GM12878 (cell line): ENCODE data around the gene ULBP3. TPM values are rescaled to one million over a fixed set of nuclear protein-coding genes. Genes with fewer than 3 reads are reported as not detected.

Experiments
- ATAC-seq: fragments of 200-7000 bp; cut with Tn5 transposase; 3 replicates; pipeline ENCODE4 v1.9.1; 2020; ENCODE audit warnings: mild to moderate bottlenecking, moderate library complexity
- BruUV-seq: library from RNA; stranded (reverse); fragments of 400-500 nt; replicated peaks from 2 replicates; lab custom pipeline; 2021; lab: Mats Ljungman, UMichigan
- CTCF ChIA-PET: fragments of 300-600 bp; sonication (Branson Sonifier 250); formaldehyde crosslinking; extraction: SDS; loops from one replicate; lab custom pipeline; 2021; ENCODE audit warnings: inconsistent platforms; lab: Yijun Ruan, JAX
- POLR2A ChIA-PET: fragments of 350-600 bp; formaldehyde crosslinking; extraction: SDS; loops from one replicate; lab custom pipeline; 2021; ENCODE audit warnings: inconsistent platforms; lab: Charles Lee
- RAD21 ChIA-PET: fragments of 300-600 bp; sonication (Branson Sonifier 250); formaldehyde crosslinking; loops from one replicate; lab custom pipeline; 2023; ENCODE audit warnings: antibody characterized with exemption; ENCODE audit not compliant: unreplicated experiment; lab: Charles Lee
- SMC1A ChIA-PET: fragments of 300-600 bp; sonication (Branson Sonifier 250); formaldehyde crosslinking; loops from one replicate; lab custom pipeline; 2023; ENCODE audit not compliant: unreplicated experiment, uncharacterized antibody; lab: Charles Lee
- DNase-seq: peaks from one replicate; pipeline ENCODE4 v3.0.0-alpha.2; 2011; ENCODE audit warnings: low read depth, low spot score
- FAIRE-seq: peaks from 3 replicates; lab custom pipeline; 2011; peaks lifted over from hg19 to GRCh38; lab: Jason Lieb, UNC
- H2AFZ ChIP-seq: 2 replicates; pipeline ENCODE4 v1.6.0; 2011; ENCODE audit warnings: low read depth, low read length, control low read depth; ENCODE audit not compliant: control insufficient read depth
- H3K27ac ChIP-seq: 2 replicates; pipeline ENCODE4 v1.5.1; 2011; ENCODE audit warnings: control low read depth; ENCODE audit not compliant: control insufficient read depth, insufficient read depth
- H3K27me3 ChIP-seq, 2 experiments: replicated peaks in 1 of 2; 2 replicates each; pipeline versions ENCODE4 v1.6.0 to v1.6.1; 2011; ENCODE audit warnings: low read length in 1 of 2; ENCODE audit not compliant: control insufficient read depth in 2 of 2, insufficient read depth in 2 of 2
- H3K36me3 ChIP-seq, 2 experiments: 2 replicates each; pipeline ENCODE4 v1.5.1; 2011; ENCODE audit warnings: low read length in 1 of 2; ENCODE audit not compliant: control insufficient read depth in 2 of 2, insufficient read depth in 2 of 2
- H3K4me1 ChIP-seq: 2 replicates; pipeline ENCODE4 v1.6.1; 2011; ENCODE audit warnings: mild to moderate bottlenecking, low read length, moderate library complexity, mixed read lengths; ENCODE audit not compliant: control insufficient read depth, insufficient read depth
- H3K4me2 ChIP-seq: 2 replicates; pipeline ENCODE4 v1.6.0; 2011; ENCODE audit warnings: control low read depth; ENCODE audit not compliant: control insufficient read depth, insufficient read depth
- H3K4me3 ChIP-seq: fragments of 200-600 bp; sonication (generic); 2 replicates; pipeline ENCODE4 v1.5.1; 2016
- H3K79me2 ChIP-seq: 2 replicates; pipeline ENCODE4 v1.6.0; 2011; ENCODE audit warnings: low read length; ENCODE audit not compliant: control insufficient read depth, insufficient read depth
- H3K9ac ChIP-seq: 2 replicates; pipeline ENCODE4 v1.8.0; 2011; ENCODE audit warnings: low read length, control low read depth, mixed read lengths; ENCODE audit not compliant: control insufficient read depth, insufficient read depth
- H3K9me3 ChIP-seq: replicated peaks from 3 replicates; pipeline ENCODE4 v1.5.1; 2011; ENCODE audit warnings: mild to moderate bottlenecking, low read length; ENCODE audit not compliant: control insufficient read depth, insufficient read depth
- H4K20me1 ChIP-seq: 2 replicates; pipeline ENCODE4 v1.6.0; 2011; ENCODE audit not compliant: control insufficient read depth, insufficient read depth
- ATF7 ChIP-seq: fragments of 450-650 bp; IDR thresholded peaks from 2 replicates; pipeline ENCODE4 v1.6.1; 2016; ENCODE audit warnings: low read depth, mild to moderate bottlenecking
- BCL11A ChIP-seq: IDR thresholded peaks from 2 replicates; pipeline ENCODE4 v1.6.1; 2011; ENCODE audit warnings: low read depth, low read length
- CHD1 ChIP-seq: IDR thresholded peaks from 2 replicates; pipeline ENCODE4 v1.6.1; 2012; ENCODE audit warnings: low read depth, low read length, improper control_type of control experiment
- DPF2 ChIP-seq: fragments of 450-650 bp; IDR thresholded peaks from 2 replicates; pipeline ENCODE4 v1.6.1; 2017; ENCODE audit warnings: mild to moderate bottlenecking
- E4F1 ChIP-seq: fragments of 450-650 bp; IDR thresholded peaks from 2 replicates; pipeline ENCODE4 v1.6.1; 2018; ENCODE audit warnings: borderline replicate concordance, mild to moderate bottlenecking; ENCODE audit not compliant: partially characterized antibody
- FOS ChIP-seq: IDR thresholded peaks from 3 replicates; pipeline ENCODE4 v1.6.1; 2011; ENCODE audit warnings: borderline replicate concordance; ENCODE audit not compliant: insufficient read length; ENCODE audit errors: extremely low read depth
- HDAC6 ChIP-seq: fragments of 200-600 bp; sonication (generic); IDR thresholded peaks from one replicate; pipeline ENCODE4 v1.8.0; 2017; ENCODE audit warnings: antibody characterized with exemption; ENCODE audit not compliant: unreplicated experiment
- IKZF2 ChIP-seq, 2 experiments: fragments of 450-650 bp; IDR thresholded peaks; 2 replicates each; pipeline ENCODE4 v1.6.1; 2017; ENCODE audit warnings: mild to moderate bottlenecking in 2 of 2, moderate library complexity in 2 of 2
- MEF2A ChIP-seq: IDR thresholded peaks from 2 replicates; pipeline ENCODE4 v1.6.1; 2011; ENCODE audit warnings: low read depth, mild to moderate bottlenecking, low read length, moderate library complexity; ENCODE audit not compliant: insufficient read depth
- MTA2 ChIP-seq: fragments of 450-650 bp; IDR thresholded peaks from 2 replicates; pipeline ENCODE4 v1.6.1; 2016; ENCODE audit warnings: low read depth, mild to moderate bottlenecking, moderate library complexity
- MYB ChIP-seq: fragments of 150-350 bp; IDR thresholded peaks from 2 replicates; pipeline ENCODE4 v1.6.1; 2014; ENCODE audit warnings: mild to moderate bottlenecking, low read depth, low read length, borderline replicate concordance
- SUPT20H ChIP-seq: IDR thresholded peaks from 2 replicates; pipeline ENCODE4 v1.6.1; 2011; ENCODE audit warnings: low read depth, mild to moderate bottlenecking, low read length, moderate library complexity, borderline replicate concordance; ENCODE audit not compliant: control insufficient read depth
- WGBS: methylation state at CpG from one replicate; pipeline ENCODE4 v1.1.6; 2016; ENCODE audit warnings: low lambda C conversion rate; ENCODE audit not compliant: insufficient replicate concordance, insufficient coverage; ENCODE audit errors: missing lambda C conversion rate; 5-methylcytosine and 5-hydroxymethylcytosine counted together
- in situ Hi-C: fragments of 300-500 bp; cut with MboI; formaldehyde crosslinking; loops from 9 replicates; pipeline ENCODE4 v1.14.3; 2018; ENCODE audit warnings: mixed read lengths
- intact Hi-C: fragments of 100-400 bp; cut with micrococcal nuclease; formaldehyde crosslinking; loops from one replicate; pipeline ENCODE4 v1.14.2; 2022; ENCODE audit not compliant: unreplicated experiment
- polyA plus RNA-seq, 11 experiments: library from polyadenylated mRNA; depleted of rRNA in 4 of 11; unstranded in 6 of 11; stranded (reverse) in 5 of 11; fragments of >200 nt; fragmentation: Nextera tagmentation in 4 of 11; fragmentation: Illumina TruSeq in 1 of 11; extraction: Ambion mirVana in 4 of 11; extraction: Trizol in 1 of 11; gene quantifications; 1 replicate in 1 of 11; 2 replicates in 10 of 11; pipeline versions ENCODE4 v1.2.1 to v1.2.3, GENCODE V29; 2011 to 2016; ENCODE audit warnings: inconsistent platforms in 2 of 11, missing spikeins in 2 of 11, low read depth in 1 of 11
- total RNA-seq, 4 experiments: library from RNA; depleted of rRNA in 3 of 4; stranded (reverse); fragments of >200 nt in 3 of 4; fragmentation: Illumina TruSeq in 1 of 4; extraction: Trizol in 1 of 4; gene quantifications; 2 replicates each; pipeline versions ENCODE4 v1.2.1 to v1.2.3, GENCODE V29; 2013 to 2021

ULBP3 gene
- total and polyA plus RNA-seq, 10 of the 15 experiments (the other 5 are each of a cell fraction or from before 2014, with no cell fraction given): 0.08 to 0.16 TPM; not detected in 8

GRCh38 chr6:150029749-150030148 is 39.2 kb downstream of the ULBP3 start:
- CTCF ChIA-PET: interaction anchor here (1.2 kb wide), 1 partner anchor 41 kb away, joined by 4 read pairs; no protein-coding TSS in a partner anchor
- no peak for DNase-seq
- BruUV-seq: no TSS peak
- H4K20me1 ChIP-seq: no peaks in the 10 kb centered on the region
- 0 out of 2 replicates have a peak overlapping the region, but pooled peaks have one; percentile 30 for H3K4me2 ChIP-seq
- FAIRE-seq: no peak
- no peak overlapping the region for H3K4me3 ChIP-seq
- no peaks in the 10 kb centered on the region for H3K79me2 ChIP-seq
- SMC1A ChIA-PET: no interaction called here
- no peaks in the 10 kb centered on the region for H3K9me3 ChIP-seq
- in situ Hi-C loops: no loop called here
- ATAC-seq: peak; percentile 60
- H3K27ac ChIP-seq: no peak overlapping the region
- RAD21 ChIA-PET: no interaction called here
- 1% methylated on average over 4 of the region's 4 CpGs for WGBS
- intact Hi-C loops: no loop called here
- H3K36me3 ChIP-seq: no peaks in the 10 kb centered on the region
- H2AFZ ChIP-seq: no peak overlapping the region
- POLR2A ChIA-PET: no interaction called here
- H3K27me3 ChIP-seq: peaks cover 0 to 15% of the 10 kb centered on the region in 2 experiments; a peak in 3 of 4 replicates
- H3K4me1 ChIP-seq: no peaks in the 10 kb centered on the region; the same call in 1 of the 2 replicates
- TF ChIP-seq HDAC6 (no peak), MEF2A (no peak), FOS (no peak), MTA2 (no peak), BCL11A (no peak), ATF7 (no peak), CHD1 (no peak), MYB (no peak), IKZF2 (IDR thresholded peaks at IDR 0.05) (no peak), SUPT20H (no peak), E4F1 (no peak), DPF2 (no peak)
- no peak overlapping the region for H3K9ac ChIP-seq
